LNCAP (cell line): Measurements from ENCODE around the gene RNASE9.
A peak's percentile ranks its signal among the peaks of the same experiment; 100 is the strongest.

ENCODE experiments used
- CTCF ChIP-seq: fragments of 450-650 bp; IDR thresholded peaks from 2 replicates; pipeline ENCODE4 v1.5.1; 2017; ENCODE audit warnings: mild to moderate bottlenecking

The RNASE9 gene

GRCh38 chr14:20550926-20551325 lies 9.9 kb downstream of the RNASE9 start:
- no peak for TF ChIP-seq CTCF

GRCh38 chr14:20548414-20549158 lies 12.3 kb downstream of the RNASE9 start:
- TF ChIP-seq CTCF: no peak

GRCh38 chr14:20546877-20547276 lies 14.0 kb downstream of the RNASE9 start:
- no peak for TF ChIP-seq CTCF

- no peak for TF ChIP-seq CTCF
Measured at GRCh38 chr14:20539906-20540305, 20.9 kb downstream of the RNASE9 start.

GRCh38 chr14:20530771-20531571 lies 29.9 kb downstream of the RNASE9 start:
- peak; percentile 82 for TF ChIP-seq CTCF

GRCh38 chr14:20529806-20530205 lies 31.0 kb downstream of the RNASE9 start:
- TF ChIP-seq CTCF: no peak

- TF ChIP-seq CTCF: no peak
Measured at GRCh38 chr14:20524027-20524426, 36.8 kb downstream of the RNASE9 start.
